Umbilical cord (tissue), 2 donors: ENCODE data around the gene CTTNBP2. TPM values are rescaled to one million over a fixed set of nuclear protein-coding genes. Genes with fewer than 3 reads are reported as not detected.

Experiments used
- DNase-seq: peaks from one replicate; pipeline ENCODE4 v3.0.0-alpha.2; 2015; ENCODE audit warnings: low spot score
- total RNA-seq: library from RNA; depleted of rRNA; stranded (reverse); fragments of >200 nt; gene quantifications from one replicate; pipeline ENCODE4 v1.2.3, GENCODE V29; 2014; ENCODE audit warnings: low replicate concordance; ENCODE audit not compliant: insufficient read depth

CTTNBP2 gene
- 6.3 TPM for total RNA-seq

- DNase-seq = peak; percentile 67
Measured at GRCh38 chr7:117873310-117874190, at the start of gene CTTNBP2. Gene CTTNBP2, minus strand, starts transcription at chr7:117873441. Its CDS starts 26 bp downstream, at chr7:117873415.

- DNase-seq = no peak
Measured at GRCh38 chr7:117916309-117916708, 43.1 kb upstream of the CTTNBP2 start.

GRCh38 chr7:117912421-117912820 lies 39.2 kb upstream of the CTTNBP2 start:
- no peak for DNase-seq

GRCh38 chr7:117908031-117908795 lies 35.0 kb upstream of the CTTNBP2 start:
- DNase-seq = no peak

GRCh38 chr7:117907049-117907640 lies 33.9 kb upstream of the CTTNBP2 start:
- DNase-seq = no peak

GRCh38 chr7:117902314-117902889 lies 29.2 kb upstream of the CTTNBP2 start:
- no peak for DNase-seq

GRCh38 chr7:117901089-117901797 lies 28.0 kb upstream of the CTTNBP2 start:
- DNase-seq = no peak

GRCh38 chr7:117896339-117896738 lies 23.1 kb upstream of the CTTNBP2 start:
- DNase-seq = no peak

- no peak for DNase-seq
Measured at GRCh38 chr7:117895276-117895675, 22.0 kb upstream of the CTTNBP2 start.

- no peak for DNase-seq
Measured at GRCh38 chr7:117894037-117894436, 20.8 kb upstream of the CTTNBP2 start.

GRCh38 chr7:117892821-117893220 lies 19.6 kb upstream of the CTTNBP2 start:
- DNase-seq = no peak

GRCh38 chr7:117889611-117890010 lies 16.4 kb upstream of the CTTNBP2 start:
- DNase-seq = no peak

- DNase-seq = no peak
Measured at GRCh38 chr7:117888627-117889026, 15.4 kb upstream of the CTTNBP2 start.

GRCh38 chr7:117882594-117882993 lies 9.4 kb upstream of the CTTNBP2 start:
- DNase-seq = no peak

- no peak for DNase-seq
Measured at GRCh38 chr7:117876761-117877160, 3.5 kb upstream of the CTTNBP2 start.

- peak; percentile 22 for DNase-seq
Measured at GRCh38 chr7:117875566-117875965, 2.3 kb upstream of the CTTNBP2 start.

GRCh38 chr7:117874191-117874700 lies 1.0 kb upstream of the CTTNBP2 start:
- no peak for DNase-seq

GRCh38 chr7:117872561-117873309 lies 506 bp downstream of the CTTNBP2 start:
- no peak for DNase-seq

- DNase-seq = peak; percentile 68
Measured at GRCh38 chr7:117871778-117872538, 1.3 kb downstream of the CTTNBP2 start.

GRCh38 chr7:117871401-117871777 lies 1.9 kb downstream of the CTTNBP2 start:
- no peak for DNase-seq
